ENCODE data around the gene LTBP3.
"Not testable (repeated sequence)": the region's sequence is repeated elsewhere in the genome, so short reads cannot be mapped to it uniquely, and the experiment has no call there.

Gene LTBP3

GRCh38 chr11:65528819-65529350 is 29.3 kb downstream of the LTBP3 start:
- no peak for TF ChIP-seq CTCF (IDR thresholded peaks at IDR 0.05; ENCODE audit: low read depth, low read length)

GRCh38 chr11:65526744-65527143 is 31.4 kb downstream of the LTBP3 start:
- no peak for DNase-seq (ENCODE audit: extremely low read depth, low read depth)
- TF ChIP-seq CTCF (IDR thresholded peaks at IDR 0.05; ENCODE audit: low read depth, low read length), result no peak

More at GRCh38 chr11:65528819-65529350, 29.3 kb downstream of the LTBP3 start:
- DNase-seq (ENCODE audit: extremely low read depth, low read depth), result no peak

GRCh38 chr11:65525546-65526480 is 32.3 kb downstream of the LTBP3 start:
- no peak for DNase-seq (ENCODE audit: extremely low read depth, low read depth)
- TF ChIP-seq CTCF (IDR thresholded peaks at IDR 0.05; ENCODE audit: low read depth, low read length), result no peak

- peak; percentile 77 for DNase-seq (ENCODE audit: extremely low read depth, low read depth)
- no peak for TF ChIP-seq CTCF (IDR thresholded peaks at IDR 0.05; ENCODE audit: low read depth, low read length)
Observed at GRCh38 chr11:65524741-65525545, 33.2 kb downstream of the LTBP3 start, which contains the start of gene SCYL1. Gene SCYL1, plus strand, starts transcription at chr11:65525083. Its CDS starts 71 bp downstream, at chr11:65525154.

- DNase-seq (ENCODE audit: extremely low read depth, low read depth), result no peak
- TF ChIP-seq CTCF (IDR thresholded peaks at IDR 0.05; ENCODE audit: low read depth, low read length), result no peak
Observed at GRCh38 chr11:65524014-65524740, 34.0 kb downstream of the LTBP3 start.

- not testable (repeated sequence) for DNase-seq (ENCODE audit: extremely low read depth, low read depth)
Observed at GRCh38 chr11:65523631-65523968, 34.6 kb downstream of the LTBP3 start.

GRCh38 chr11:65522718-65523630 is 35.2 kb downstream of the LTBP3 start:
- not testable (repeated sequence) for DNase-seq (ENCODE audit: extremely low read depth, low read depth)

- DNase-seq (ENCODE audit: extremely low read depth, low read depth), result not testable (repeated sequence)
Observed at GRCh38 chr11:65521777-65522521, 36.2 kb downstream of the LTBP3 start.

GRCh38 chr11:65518941-65519549 is 39.1 kb downstream of the LTBP3 start:
- not testable (repeated sequence) for DNase-seq (ENCODE audit: extremely low read depth, low read depth)

All from AG09319 (cell line).